ENCODE measurements around the gene ACAD10. TPM values are rescaled to one million over a fixed set of nuclear protein-coding genes. Genes with fewer than 3 reads are reported as not detected.
"Not testable (repeated sequence)": the region's sequence is repeated elsewhere in the genome, so short reads cannot be mapped to it uniquely, and the experiment has no call there.

ACAD10 gene
- total and polyA plus RNA-seq, 12 donors, result 7.8 to 43.4 (median 34.8) TPM

DNA sequence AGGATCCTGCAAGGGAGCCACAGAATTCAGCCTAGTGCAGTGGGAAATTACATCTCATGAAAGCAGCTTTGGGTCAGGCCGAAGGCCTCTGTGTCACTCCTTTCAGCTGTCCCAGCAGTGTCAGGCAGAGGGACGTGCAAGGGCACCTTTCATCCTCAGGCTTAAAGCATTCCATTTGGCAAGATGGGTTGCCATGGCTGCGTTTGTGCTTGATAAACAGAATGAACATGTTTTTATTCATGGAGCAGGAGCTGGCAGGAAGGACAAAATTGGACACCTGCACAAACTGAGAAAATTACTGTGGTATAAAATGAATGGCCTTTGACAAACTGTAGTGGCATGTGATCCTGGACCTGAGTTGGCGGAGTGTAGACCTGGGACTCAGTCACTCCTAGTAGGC is 29.4 kb downstream of the ACAD10 start:
- intact Hi-C loops (cut with DNase I), result no loop called here
- TF ChIP-seq, protein P1, sequence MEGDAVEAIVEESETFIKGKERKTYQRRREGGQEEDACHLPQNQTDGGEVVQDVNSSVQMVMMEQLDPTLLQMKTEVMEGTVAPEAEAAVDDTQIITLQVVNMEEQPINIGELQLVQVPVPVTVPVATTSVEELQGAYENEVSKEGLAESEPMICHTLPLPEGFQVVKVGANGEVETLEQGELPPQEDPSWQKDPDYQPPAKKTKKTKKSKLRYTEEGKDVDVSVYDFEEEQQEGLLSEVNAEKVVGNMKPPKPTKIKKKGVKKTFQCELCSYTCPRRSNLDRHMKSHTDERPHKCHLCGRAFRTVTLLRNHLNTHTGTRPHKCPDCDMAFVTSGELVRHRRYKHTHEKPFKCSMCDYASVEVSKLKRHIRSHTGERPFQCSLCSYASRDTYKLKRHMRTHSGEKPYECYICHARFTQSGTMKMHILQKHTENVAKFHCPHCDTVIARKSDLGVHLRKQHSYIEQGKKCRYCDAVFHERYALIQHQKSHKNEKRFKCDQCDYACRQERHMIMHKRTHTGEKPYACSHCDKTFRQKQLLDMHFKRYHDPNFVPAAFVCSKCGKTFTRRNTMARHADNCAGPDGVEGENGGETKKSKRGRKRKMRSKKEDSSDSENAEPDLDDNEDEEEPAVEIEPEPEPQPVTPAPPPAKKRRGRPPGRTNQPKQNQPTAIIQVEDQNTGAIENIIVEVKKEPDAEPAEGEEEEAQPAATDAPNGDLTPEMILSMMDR (IDR thresholded peaks at IDR 0.05), result no peak

DNA sequence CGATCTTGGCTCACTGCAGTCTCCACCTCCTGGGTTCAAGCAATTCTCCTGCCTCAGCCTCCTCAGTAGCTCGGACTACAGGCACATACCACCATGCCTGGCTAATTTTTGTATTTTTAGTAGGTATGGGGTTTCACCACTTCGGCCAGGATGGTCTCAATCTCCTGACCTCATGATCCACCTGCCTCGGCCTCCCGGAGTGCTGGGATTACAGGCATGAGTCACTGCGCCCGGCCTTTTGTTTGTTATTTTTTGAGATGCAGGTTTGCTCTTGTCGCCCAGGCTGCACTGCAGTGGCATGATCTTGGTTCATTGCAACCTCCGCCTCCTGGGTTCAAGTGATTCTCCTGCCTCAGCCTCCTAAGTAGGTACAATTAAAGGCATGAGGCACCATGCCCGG is 33.5 kb downstream of the ACAD10 start:
- H3K4me3 ChIP-seq; H3K27me3 ChIP-seq; intact Hi-C loops (cut with DNase I); DNase-seq; H3K9me3 ChIP-seq; H3K27ac ChIP-seq; ATAC-seq: not testable (repeated sequence)
- Histone ChIP-seq H3K4me1 (peaks cover 0 to 16% (median 5%) of the 10 kb centered on the region in 9 donors), H3K36me3 (peaks cover 0 to 84% (median 30%) of the 10 kb centered on the region in 9 donors)
- WGBS, 2 donors, result 92 to 96% methylated on average over 10 of the region's 10 CpGs

More for the DNA sequence above, 29.4 kb downstream of the ACAD10 start:
- Histone ChIP-seq H3K4me3 (no peak overlapping the region), H3K27ac (peak overlapping the region; percentile 14 to 88 (median 82)), H3K9me3 (no peaks in the 10 kb centered on the region), H3K4me1 (peaks cover 0 to 16% (median 5%) of the 10 kb centered on the region in 9 donors), H3K36me3 (peaks cover 0 to 100% (median 46%) of the 10 kb centered on the region in 9 donors), H3K27me3 (no peaks in the 10 kb centered on the region)
- WGBS, 2 donors, result 44 to 60% methylated on average over 4 of the region's 4 CpGs
- peak; percentile 85 to 98 (median 94) for ATAC-seq
- DNase-seq, result peak; percentile 47 to 81

DNA sequence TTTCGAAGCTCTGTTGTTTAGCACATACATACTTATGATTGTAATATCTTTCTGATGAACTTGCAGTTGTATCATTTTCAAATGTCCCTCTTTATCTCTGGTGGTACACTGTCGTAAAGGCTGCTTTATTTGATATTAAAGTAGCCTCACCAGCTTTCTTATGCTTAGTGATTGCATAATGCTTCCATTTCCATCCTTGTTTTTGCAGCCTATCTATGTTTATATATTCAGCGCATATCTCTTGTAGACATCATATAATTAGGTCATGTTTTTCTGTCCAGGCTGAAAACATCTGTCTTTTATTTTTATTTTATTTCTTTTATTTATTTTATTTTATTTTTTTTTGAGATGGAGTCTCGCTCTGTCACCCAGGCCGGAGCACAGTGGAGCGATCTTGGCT is 34.6 kb downstream of the ACAD10 start:
- ATAC-seq (no peak), DNase-seq (no peak)
- Histone ChIP-seq H3K9me3 (no peaks in the 10 kb centered on the region), H3K27ac (no peak overlapping the region), H3K36me3 (peaks cover 0 to 80% (median 30%) of the 10 kb centered on the region in 9 donors), H3K27me3 (no peaks in the 10 kb centered on the region), H3K4me1 (peaks cover 0 to 8% (median 2%) of the 10 kb centered on the region in 9 donors), H3K4me3 (no peak overlapping the region)
- TF ChIP-seq, protein P1 (IDR thresholded peaks at IDR 0.05), result no peak
- 96 to 98% methylated on average over 6 of the region's 6 CpGs for WGBS, 2 donors
- intact Hi-C loops (cut with DNase I), result no loop called here

DNA sequence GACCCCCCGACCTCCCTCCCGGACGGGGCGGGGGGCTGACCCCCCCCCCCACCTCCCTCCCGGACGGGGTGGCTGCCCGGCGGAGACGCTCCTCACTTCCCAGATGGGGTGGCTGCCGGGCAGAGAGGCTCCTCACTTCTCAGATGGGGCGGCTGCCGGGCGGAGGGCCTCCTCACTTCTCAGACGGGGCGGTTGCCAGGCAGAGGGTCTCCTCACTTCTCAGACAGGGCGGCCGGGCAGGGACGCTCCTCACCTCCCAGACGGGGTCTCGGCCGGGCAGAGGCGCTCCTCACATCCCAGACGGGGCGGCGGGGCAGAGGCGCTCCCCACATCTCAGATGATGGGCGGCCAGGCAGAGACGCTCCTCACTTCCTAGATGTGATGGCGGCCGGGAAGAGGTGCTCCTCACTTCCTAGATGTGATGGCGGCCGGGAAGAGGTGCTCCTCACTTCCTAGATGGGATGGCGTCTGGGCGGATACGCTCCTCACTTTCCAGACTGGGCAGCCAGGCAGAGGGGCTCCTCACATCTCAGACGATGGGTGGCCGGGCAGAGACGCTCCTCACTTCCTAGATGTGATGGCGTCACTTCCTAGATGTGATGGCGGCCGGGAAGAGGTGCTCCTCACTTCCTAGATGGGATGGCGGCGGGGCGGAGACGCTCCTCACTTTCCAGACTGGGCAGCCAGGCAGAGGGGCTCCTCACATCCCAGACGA is 38.0 kb downstream of the ACAD10 start:
- peaks cover 0 to 80% (median 32%) of the 10 kb centered on the region in 9 donors for H3K36me3 ChIP-seq

DNA sequence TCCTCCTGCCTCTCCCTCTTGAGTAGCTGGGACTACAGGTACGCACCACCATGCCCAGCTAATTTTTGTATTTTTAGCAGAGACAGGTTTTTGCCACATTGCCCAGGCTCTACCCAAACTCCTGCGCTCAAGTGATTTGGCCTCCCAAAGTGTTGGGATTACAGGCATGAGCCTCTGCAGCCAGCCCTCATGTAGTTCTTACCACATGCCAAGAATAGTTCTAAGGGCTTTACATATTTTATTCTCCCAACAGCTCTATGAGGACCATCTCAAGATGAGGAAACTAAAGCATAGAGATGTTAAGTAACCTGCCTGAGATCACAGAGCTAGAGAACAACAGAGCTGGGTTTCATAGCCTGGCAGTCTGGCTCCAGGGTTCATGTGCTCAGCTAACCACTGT is 42.9 kb downstream of the ACAD10 start:
- ATAC-seq (no peak), DNase-seq (no peak)
- Histone ChIP-seq H3K9me3 (no peaks in the 10 kb centered on the region), H3K27me3 (no peaks in the 10 kb centered on the region), H3K4me3 (no peak overlapping the region), H3K4me1 (no peaks in the 10 kb centered on the region), H3K36me3 (peaks cover 0 to 94% (median 32%) of the 10 kb centered on the region in 9 donors), H3K27ac (no peak overlapping the region)
- TF ChIP-seq, protein P1 (IDR thresholded peaks at IDR 0.05), result no peak
- WGBS, 2 donors, result 96 to 100% methylated on average over 2 of the region's 2 CpGs
- intact Hi-C loops (cut with DNase I), result no loop called here

More for the DNA sequence above, 38.0 kb downstream of the ACAD10 start:
- ATAC-seq; intact Hi-C loops (cut with DNase I); H3K4me3 ChIP-seq; H3K9me3 ChIP-seq; H3K4me1 ChIP-seq; H3K27me3 ChIP-seq; H3K27ac ChIP-seq; DNase-seq: not testable (repeated sequence)
- 95 to 96% methylated on average over 37 to 41 of the region's 46 CpGs for WGBS, 2 donors

Measured in heart right ventricle (tissue), 16 donors.